Measurements from ENCODE around the gene FFAR2.

DNA sequence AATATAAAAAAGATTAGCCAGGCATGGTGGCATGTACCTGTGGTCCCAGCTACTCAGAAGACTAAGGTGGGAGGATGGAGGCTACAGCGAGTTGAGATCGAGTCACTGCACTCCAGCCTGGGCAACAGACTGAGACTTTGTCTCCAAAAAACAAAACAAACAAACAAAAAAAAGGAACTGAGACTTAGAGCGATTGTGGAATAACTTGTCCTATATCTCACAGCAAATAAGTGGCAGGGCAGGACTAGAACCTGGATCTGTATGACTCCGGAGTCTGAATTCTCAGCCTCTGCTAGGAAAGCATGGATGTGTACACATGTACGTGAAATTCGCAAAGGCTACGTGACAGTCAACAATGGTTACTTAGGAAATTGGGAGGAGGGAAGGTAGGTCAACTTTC, 22.1 kb downstream of the FFAR2 start:
- TF ChIP-seq POLR2A (IDR thresholded peaks at IDR 0.05; ENCODE audit: low read length), result no peak
- TF ChIP-seq SMC3 (IDR thresholded peaks at IDR 0.05), result no peak
- TF ChIP-seq POLR2AphosphoS2 (conservative IDR thresholded peaks at IDR 0.05; ENCODE audit: low read length), result no peak
- TF ChIP-seq MAFK (IDR thresholded peaks at IDR 0.05; ENCODE audit: partially characterized antibody), result no peak

Measured in A549 (cell line).